H9 (cell line): ENCODE measurements around the gene COMMD1. TPM values are rescaled to one million over a fixed set of nuclear protein-coding genes. Genes with fewer than 3 reads are reported as not detected.

Experiments
- DNase-seq: peaks from one replicate; pipeline ENCODE4 v3.0.0-alpha.2; 2017
- H2AFZ ChIP-seq: one replicate; pipeline ENCODE4 v1.6.1; 2013; ENCODE audit warnings: mild to moderate bottlenecking, low read length, control low read depth, moderate library complexity
- H2AK5ac ChIP-seq: 2 replicates; pipeline ENCODE4 v1.6.1; 2013; ENCODE audit warnings: low read length, control low read depth, mixed read lengths; ENCODE audit not compliant: insufficient read length
- H2BK120ac ChIP-seq: one replicate; pipeline ENCODE4 v1.6.1; 2013; ENCODE audit warnings: low read depth, mild to moderate bottlenecking, low read length, control low read depth, inconsistent platforms; ENCODE audit not compliant: poor library complexity, severe bottlenecking
- H2BK12ac ChIP-seq: 2 replicates; pipeline ENCODE4 v1.6.1; 2013; ENCODE audit warnings: low read length, control low read depth, mixed read lengths, low read depth; ENCODE audit not compliant: insufficient read length
- H2BK15ac ChIP-seq: 2 replicates; pipeline ENCODE4 v1.6.1; 2013; ENCODE audit warnings: low read depth, low read length, control low read depth
- H2BK20ac ChIP-seq: one replicate; pipeline ENCODE4 v1.6.1; 2013; ENCODE audit warnings: low read depth, mild to moderate bottlenecking, low read length, control low read depth, inconsistent platforms; ENCODE audit not compliant: poor library complexity, severe bottlenecking
- H2BK5ac ChIP-seq: 2 replicates; pipeline ENCODE4 v1.6.1; 2013; ENCODE audit warnings: low read length, control low read depth, mixed read lengths; ENCODE audit not compliant: insufficient read length
- H3K14ac ChIP-seq: 2 replicates; pipeline ENCODE4 v1.6.1; 2013; ENCODE audit warnings: low read length, control low read depth; ENCODE audit not compliant: insufficient read depth
- H3K18ac ChIP-seq: 2 replicates; pipeline ENCODE4 v1.6.1; 2013; ENCODE audit warnings: low read depth, mild to moderate bottlenecking, mixed read lengths, low read length, control low read depth; ENCODE audit not compliant: insufficient read length
- H3K23ac ChIP-seq: 2 replicates; pipeline ENCODE4 v1.6.1; 2013; ENCODE audit warnings: low read length, control low read depth, mixed read lengths, low read depth; ENCODE audit not compliant: insufficient read length
- H3K23me2 ChIP-seq: 2 replicates; pipeline ENCODE4 v1.6.1; 2013; ENCODE audit warnings: low read depth, mild to moderate bottlenecking, mixed read lengths, low read length, control low read depth; ENCODE audit not compliant: insufficient read length, poor library complexity, severe bottlenecking
- H3K27ac ChIP-seq: 2 replicates; pipeline ENCODE4 v1.5.1; 2013; ENCODE audit warnings: low read length, control low read depth, mixed read lengths, low read depth; ENCODE audit not compliant: insufficient read length
- H3K27me3 ChIP-seq: 2 replicates; pipeline ENCODE4 v1.6.1; 2013; ENCODE audit warnings: low read length, control low read depth, inconsistent platforms; ENCODE audit not compliant: insufficient read depth
- H3K4ac ChIP-seq: 2 replicates; pipeline ENCODE4 v1.6.1; 2013; ENCODE audit warnings: low read depth, mild to moderate bottlenecking, control low read depth, inconsistent platforms, low read length, moderate library complexity
- H3K4me1 ChIP-seq: 2 replicates; pipeline ENCODE4 v1.6.1; 2013; ENCODE audit warnings: low read length, control low read depth, inconsistent platforms; ENCODE audit not compliant: insufficient read depth
- H3K4me2 ChIP-seq: 2 replicates; pipeline ENCODE4 v1.6.1; 2013; ENCODE audit warnings: low read length, control low read depth, mixed read lengths; ENCODE audit not compliant: insufficient read length, insufficient read depth
- H3K56ac ChIP-seq: 2 replicates; pipeline ENCODE4 v1.6.1; 2013; ENCODE audit warnings: low read depth, mild to moderate bottlenecking, mixed read lengths, low read length, control low read depth; ENCODE audit not compliant: insufficient read length
- H3K79me1 ChIP-seq: 2 replicates; pipeline ENCODE4 v1.6.1; 2013; ENCODE audit warnings: low read depth, mild to moderate bottlenecking, moderate library complexity, low read length, control low read depth, inconsistent platforms; ENCODE audit not compliant: insufficient read depth, poor library complexity, severe bottlenecking
- H3K79me2 ChIP-seq: 2 replicates; pipeline ENCODE4 v1.6.1; 2013; ENCODE audit warnings: low read length, control low read depth, inconsistent platforms; ENCODE audit not compliant: insufficient read depth
- H3K9ac ChIP-seq: 2 replicates; pipeline ENCODE4 v1.6.1; 2013; ENCODE audit warnings: low read length, control low read depth, mixed read lengths; ENCODE audit not compliant: insufficient read length; ENCODE audit errors: extremely low read depth
- H3K9me3 ChIP-seq: one replicate; pipeline ENCODE4 v1.6.1; 2013; ENCODE audit warnings: low read depth, low read length, inconsistent platforms; ENCODE audit not compliant: control insufficient read depth
- H3T11ph ChIP-seq: one replicate; pipeline ENCODE4 v1.6.1; 2013; ENCODE audit warnings: mild to moderate bottlenecking, low read length, control low read depth, inconsistent platforms
- H4K20me1 ChIP-seq: one replicate; pipeline ENCODE4 v1.6.1; 2013; ENCODE audit not compliant: control insufficient read depth, insufficient read length, insufficient read depth
- H4K5ac ChIP-seq: 2 replicates; pipeline ENCODE4 v1.6.1; 2013; ENCODE audit warnings: low read depth, mild to moderate bottlenecking, mixed read lengths, low read length, control low read depth; ENCODE audit not compliant: insufficient read length
- H4K8ac ChIP-seq: replicated peaks from 2 replicates; pipeline ENCODE4 v1.6.1; 2013; ENCODE audit warnings: low read length, control low read depth, mixed read lengths, low read depth; ENCODE audit not compliant: insufficient read length
- H4K91ac ChIP-seq: 2 replicates; pipeline ENCODE4 v1.6.1; 2013; ENCODE audit warnings: low read depth, mild to moderate bottlenecking, moderate library complexity, mixed read lengths, low read length, control low read depth; ENCODE audit not compliant: insufficient read length
- H3K27ac Mint-ChIP-seq, 3 experiments: 2 replicates in 2 of 3; 3 replicates in 1 of 3; pipeline ENCODE4 v1.8.0; 2020 to 2021; ENCODE audit warnings: mixed read lengths in 3 of 3, mild to moderate bottlenecking in 1 of 3, moderate library complexity in 1 of 3
- H3K27me3 Mint-ChIP-seq: 2 replicates; pipeline ENCODE4 v1.8.0; 2021; ENCODE audit warnings: low read depth, mild to moderate bottlenecking, moderate library complexity, mixed read lengths
- H3K36me3 Mint-ChIP-seq, 3 experiments: 2 replicates in 2 of 3; 3 replicates in 1 of 3; pipeline ENCODE4 v1.8.0; 2020 to 2021; ENCODE audit warnings: low read depth in 3 of 3, mixed read lengths in 3 of 3; ENCODE audit not compliant: insufficient read depth in 1 of 3
- H3K4me1 Mint-ChIP-seq, 2 experiments: 2 replicates each; pipeline ENCODE4 v1.8.0; 2020; ENCODE audit warnings: mixed read lengths in 2 of 2
- H3K4me3 Mint-ChIP-seq, 2 experiments: 2 replicates in 1 of 2; 3 replicates in 1 of 2; pipeline ENCODE4 v1.8.0; 2020 to 2021; ENCODE audit warnings: mild to moderate bottlenecking in 2 of 2, mixed read lengths in 2 of 2, moderate library complexity in 1 of 2
- H3K9me3 Mint-ChIP-seq, 2 experiments: 2 replicates in 1 of 2; 3 replicates in 1 of 2; pipeline ENCODE4 v1.8.0; 2020; ENCODE audit warnings: mild to moderate bottlenecking in 2 of 2, mixed read lengths in 2 of 2, moderate library complexity in 1 of 2
- WGBS: extraction: QIAGEN DNeasy Blood & Tissue Kit; methylation state at CpG from one replicate; pipeline ENCODE4 v1.1.7; 2013; ENCODE audit warnings: missing lambda C conversion rate, low lambda C conversion rate, mixed read lengths; ENCODE audit not compliant: insufficient read length; ENCODE audit errors: extremely low coverage; 5-methylcytosine and 5-hydroxymethylcytosine counted together
- total RNA-seq: library from RNA; stranded (reverse); gene quantifications from 2 replicates; pipeline ENCODE4 v1.2.1, GENCODE V29; 2021
- TF ChIP-seq, protein P1 (sequence below): fragments of 200-600 bp; sonication (generic); conservative IDR thresholded peaks from 3 replicates; pipeline ENCODE4 v1.8.0; 2021; ENCODE audit warnings: antibody characterized with exemption, mild to moderate bottlenecking

The COMMD1 gene
- total RNA-seq, 1 experiment from 2014 or later: 31.5 TPM

- Histone ChIP-seq H3K56ac (no peak overlapping the region), H2BK5ac (no peak overlapping the region), H3K23ac (no peak overlapping the region), H2BK12ac (no peak overlapping the region), H4K91ac (no peak overlapping the region), H3K4me2 (no peak overlapping the region), H2AFZ (no peak overlapping the region), H3K9me3 (no peaks in the 10 kb centered on the region), H4K5ac (no peak overlapping the region), H3K14ac (no peak overlapping the region), H3K27me3 (no peaks in the 10 kb centered on the region), H3K4ac (no peak overlapping the region), H2AK5ac (no peak overlapping the region), H3K23me2 (no peaks in the 10 kb centered on the region), H3K4me1 (no peaks in the 10 kb centered on the region), H2BK120ac (no peak overlapping the region), H3K27ac (no peak overlapping the region), H3K79me1 (no peaks in the 10 kb centered on the region), H2BK15ac (no peak overlapping the region), H3K79me2 (no peaks in the 10 kb centered on the region), H4K8ac (no peak overlapping the region), H3K9ac (no peak overlapping the region), H3K18ac (no peak overlapping the region), H3T11ph (no peak overlapping the region), H4K20me1 (no peaks in the 10 kb centered on the region), H2BK20ac (no peak overlapping the region)
- no peaks in the 10 kb centered on the region for H3K27me3 Mint-ChIP-seq
- peaks cover 0 to 2% (median 0%) of the 10 kb centered on the region in 3 experiments; a peak in 1 of 7 replicates for H3K36me3 Mint-ChIP-seq
- no CpG with 5 or more reads among the region's 5 CpGs for WGBS
- TF ChIP-seq, protein P1, sequence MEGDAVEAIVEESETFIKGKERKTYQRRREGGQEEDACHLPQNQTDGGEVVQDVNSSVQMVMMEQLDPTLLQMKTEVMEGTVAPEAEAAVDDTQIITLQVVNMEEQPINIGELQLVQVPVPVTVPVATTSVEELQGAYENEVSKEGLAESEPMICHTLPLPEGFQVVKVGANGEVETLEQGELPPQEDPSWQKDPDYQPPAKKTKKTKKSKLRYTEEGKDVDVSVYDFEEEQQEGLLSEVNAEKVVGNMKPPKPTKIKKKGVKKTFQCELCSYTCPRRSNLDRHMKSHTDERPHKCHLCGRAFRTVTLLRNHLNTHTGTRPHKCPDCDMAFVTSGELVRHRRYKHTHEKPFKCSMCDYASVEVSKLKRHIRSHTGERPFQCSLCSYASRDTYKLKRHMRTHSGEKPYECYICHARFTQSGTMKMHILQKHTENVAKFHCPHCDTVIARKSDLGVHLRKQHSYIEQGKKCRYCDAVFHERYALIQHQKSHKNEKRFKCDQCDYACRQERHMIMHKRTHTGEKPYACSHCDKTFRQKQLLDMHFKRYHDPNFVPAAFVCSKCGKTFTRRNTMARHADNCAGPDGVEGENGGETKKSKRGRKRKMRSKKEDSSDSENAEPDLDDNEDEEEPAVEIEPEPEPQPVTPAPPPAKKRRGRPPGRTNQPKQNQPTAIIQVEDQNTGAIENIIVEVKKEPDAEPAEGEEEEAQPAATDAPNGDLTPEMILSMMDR: no peak
- no peak overlapping the region for H3K27ac Mint-ChIP-seq
- peaks cover 7 to 10% of the 10 kb centered on the region in 2 experiments for H3K4me1 Mint-ChIP-seq
- no peak for DNase-seq
- no peaks in the 10 kb centered on the region for H3K9me3 Mint-ChIP-seq
- H3K4me3 Mint-ChIP-seq: no peak overlapping the region
Observed at GRCh38 chr2:62056341-62056740, 150.9 kb downstream of the COMMD1 start.
